ENCODE data around the gene CTSA.

DNA sequence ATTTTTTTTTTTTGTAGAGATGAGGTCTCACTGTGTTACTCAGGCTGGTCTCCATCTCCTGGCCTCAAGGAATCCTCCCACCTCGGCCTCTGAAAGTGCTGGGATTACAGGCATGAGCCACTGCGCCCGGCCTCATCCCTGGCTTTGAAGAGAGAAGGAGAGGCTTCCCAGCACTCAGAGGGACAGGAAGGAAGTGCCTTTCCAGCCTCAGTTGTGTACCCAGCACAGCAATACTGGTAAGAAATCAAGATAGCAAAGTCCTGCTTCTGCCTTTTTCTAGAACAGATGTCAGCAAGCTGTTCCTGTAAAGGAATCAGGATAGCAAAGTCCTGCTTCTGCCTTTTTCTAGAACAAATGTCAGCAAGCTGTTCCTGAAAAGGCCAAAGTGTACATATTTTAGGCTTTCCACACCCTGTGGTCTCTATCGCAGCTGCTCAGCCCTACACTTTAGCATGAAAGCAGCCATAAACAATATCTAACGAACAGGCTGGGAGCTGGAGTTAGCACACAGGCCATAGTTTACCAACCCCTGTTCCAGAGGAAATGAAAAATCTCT lies 27.1 kb downstream of the CTSA start:
- TF ChIP-seq, protein P1, sequence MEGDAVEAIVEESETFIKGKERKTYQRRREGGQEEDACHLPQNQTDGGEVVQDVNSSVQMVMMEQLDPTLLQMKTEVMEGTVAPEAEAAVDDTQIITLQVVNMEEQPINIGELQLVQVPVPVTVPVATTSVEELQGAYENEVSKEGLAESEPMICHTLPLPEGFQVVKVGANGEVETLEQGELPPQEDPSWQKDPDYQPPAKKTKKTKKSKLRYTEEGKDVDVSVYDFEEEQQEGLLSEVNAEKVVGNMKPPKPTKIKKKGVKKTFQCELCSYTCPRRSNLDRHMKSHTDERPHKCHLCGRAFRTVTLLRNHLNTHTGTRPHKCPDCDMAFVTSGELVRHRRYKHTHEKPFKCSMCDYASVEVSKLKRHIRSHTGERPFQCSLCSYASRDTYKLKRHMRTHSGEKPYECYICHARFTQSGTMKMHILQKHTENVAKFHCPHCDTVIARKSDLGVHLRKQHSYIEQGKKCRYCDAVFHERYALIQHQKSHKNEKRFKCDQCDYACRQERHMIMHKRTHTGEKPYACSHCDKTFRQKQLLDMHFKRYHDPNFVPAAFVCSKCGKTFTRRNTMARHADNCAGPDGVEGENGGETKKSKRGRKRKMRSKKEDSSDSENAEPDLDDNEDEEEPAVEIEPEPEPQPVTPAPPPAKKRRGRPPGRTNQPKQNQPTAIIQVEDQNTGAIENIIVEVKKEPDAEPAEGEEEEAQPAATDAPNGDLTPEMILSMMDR (IDR thresholded peaks at IDR 0.05; ENCODE audit: poor library complexity) = no peak
- no peak for TF ChIP-seq EZH2 (IDR thresholded peaks at IDR 0.05; ENCODE audit: borderline replicate concordance)

All from hepatocyte (in vitro differentiated cells).